ENCODE results near the gene NXPH3.

Gene NXPH3

DNA sequence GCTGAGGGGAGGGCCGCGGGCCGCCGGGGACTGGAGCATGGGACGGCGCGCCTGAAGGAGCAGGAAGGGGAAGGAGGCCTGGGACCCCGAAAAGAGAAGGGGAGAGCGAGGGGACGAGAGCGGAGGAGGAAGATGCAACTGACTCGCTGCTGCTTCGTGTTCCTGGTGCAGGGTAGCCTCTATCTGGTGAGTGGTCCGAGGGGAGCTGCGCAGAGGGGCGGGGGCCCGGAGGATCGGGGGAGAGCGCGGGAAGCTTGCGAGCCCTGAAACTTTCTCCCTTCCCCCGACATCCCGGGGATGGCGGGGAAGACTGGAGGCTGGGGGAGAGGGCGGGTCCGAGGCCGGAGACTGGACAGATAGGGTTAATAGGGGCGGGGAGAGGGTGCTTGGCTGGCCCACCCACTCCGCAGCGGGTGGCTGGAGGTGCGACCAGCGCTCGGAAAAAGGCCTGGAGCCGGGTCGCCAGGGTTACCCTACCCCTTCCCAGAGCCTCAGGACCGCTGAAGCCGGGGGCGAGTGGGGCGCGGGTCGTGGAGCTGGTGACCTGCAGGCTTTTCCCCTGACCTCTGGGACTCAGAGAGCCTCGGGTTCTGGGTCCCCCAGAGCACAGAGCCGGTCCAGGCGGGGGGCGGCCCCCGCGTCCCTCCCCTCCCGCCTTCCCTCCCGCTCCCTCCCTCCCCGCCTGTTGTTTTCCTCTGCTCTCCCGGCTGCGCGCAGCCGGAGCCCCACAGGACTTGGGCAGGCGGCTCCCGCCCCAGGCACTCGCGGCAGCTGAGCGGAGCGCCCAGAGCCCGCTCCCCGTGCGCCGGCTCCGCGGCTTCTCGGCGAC, 631 bp downstream of the NXPH3 start:
- FAIRE-seq = no peak

DNA sequence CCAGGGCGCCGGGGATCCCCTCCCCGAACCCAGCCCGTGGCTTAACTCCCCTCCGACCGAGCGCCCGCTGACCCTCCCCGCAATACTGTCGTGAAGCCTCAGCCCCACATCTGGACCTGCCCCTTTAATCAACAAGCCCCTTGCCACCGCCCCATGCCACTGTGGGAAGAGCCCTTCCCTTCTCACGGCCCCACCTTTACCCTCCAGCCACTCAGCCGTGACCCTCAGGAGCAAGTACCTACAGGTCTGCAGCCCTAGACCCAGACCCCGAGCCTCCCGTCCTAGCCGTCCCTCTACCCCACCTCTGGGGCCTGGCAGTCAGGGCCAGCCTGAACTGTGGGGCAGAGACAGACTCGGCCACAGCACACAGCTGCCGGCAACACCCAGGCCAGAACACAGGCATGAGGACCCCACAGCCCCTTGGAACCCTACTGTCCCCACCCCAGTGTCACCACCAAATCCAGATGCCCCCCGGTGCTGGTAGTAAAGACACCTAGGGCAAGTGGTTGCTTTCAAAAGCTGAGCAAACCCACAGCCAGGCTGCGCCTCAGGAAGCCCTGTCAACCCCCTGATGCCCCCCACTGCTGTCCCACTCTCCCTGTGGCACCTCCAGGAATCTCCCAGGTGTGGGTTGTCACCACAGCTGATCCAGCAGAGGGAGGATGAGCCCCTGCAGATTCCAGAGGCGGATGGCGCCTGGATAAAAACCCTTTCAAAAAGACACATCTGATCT, 1.4 kb downstream of the NXPH3 start:
- FAIRE-seq = no peak

DNA sequence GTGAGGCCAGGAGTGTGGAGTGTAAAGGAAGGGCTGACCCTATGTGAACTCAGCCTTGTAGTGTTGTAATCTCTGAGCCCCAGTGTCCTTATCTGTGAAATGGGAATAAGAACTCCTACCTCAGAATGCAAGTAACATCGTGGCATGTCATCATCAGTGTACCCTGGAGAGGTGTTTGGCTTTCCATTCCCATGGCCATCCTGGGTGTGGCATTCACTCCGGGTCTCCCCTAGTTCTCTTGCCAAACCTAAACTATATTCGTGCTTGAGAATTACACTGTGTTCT, 1.9 kb downstream of the NXPH3 start:
- no peak for FAIRE-seq

DNA sequence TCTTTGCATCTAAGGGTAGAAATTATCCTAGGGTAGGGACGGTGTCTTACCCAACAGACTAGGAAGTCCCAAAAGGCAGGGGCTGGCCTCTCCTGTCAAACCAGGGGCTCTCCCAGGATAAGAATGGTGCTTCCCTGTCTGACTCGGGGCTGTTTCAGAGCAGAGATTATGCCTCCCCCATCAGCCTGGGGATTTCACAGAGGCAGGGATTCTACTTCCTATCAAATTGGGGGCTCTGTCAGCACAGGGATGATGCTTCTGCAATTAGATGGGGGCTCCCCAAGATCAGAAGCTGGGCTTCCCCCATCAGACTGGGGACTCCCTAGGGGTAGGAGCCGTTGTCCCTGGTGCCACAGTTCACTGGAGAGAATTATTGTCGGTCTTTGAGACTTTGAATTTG, 2.3 kb downstream of the NXPH3 start:
- FAIRE-seq = no peak

DNA sequence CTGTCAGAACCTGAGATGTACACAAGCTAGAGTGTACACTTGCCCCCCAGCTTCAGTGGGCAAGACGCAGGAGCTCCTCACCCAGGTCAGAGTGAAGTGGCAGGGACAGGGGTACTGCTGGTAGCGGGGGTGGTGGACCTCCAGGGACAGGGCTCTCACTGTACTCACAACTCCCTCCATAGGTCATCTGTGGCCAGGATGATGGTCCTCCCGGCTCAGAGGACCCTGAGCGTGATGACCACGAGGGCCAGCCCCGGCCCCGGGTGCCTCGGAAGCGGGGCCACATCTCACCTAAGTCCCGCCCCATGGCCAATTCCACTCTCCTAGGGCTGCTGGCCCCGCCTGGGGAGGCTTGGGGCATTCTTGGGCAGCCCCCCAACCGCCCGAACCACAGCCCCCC, 2.7 kb downstream of the NXPH3 start:
- no peak for FAIRE-seq

DNA sequence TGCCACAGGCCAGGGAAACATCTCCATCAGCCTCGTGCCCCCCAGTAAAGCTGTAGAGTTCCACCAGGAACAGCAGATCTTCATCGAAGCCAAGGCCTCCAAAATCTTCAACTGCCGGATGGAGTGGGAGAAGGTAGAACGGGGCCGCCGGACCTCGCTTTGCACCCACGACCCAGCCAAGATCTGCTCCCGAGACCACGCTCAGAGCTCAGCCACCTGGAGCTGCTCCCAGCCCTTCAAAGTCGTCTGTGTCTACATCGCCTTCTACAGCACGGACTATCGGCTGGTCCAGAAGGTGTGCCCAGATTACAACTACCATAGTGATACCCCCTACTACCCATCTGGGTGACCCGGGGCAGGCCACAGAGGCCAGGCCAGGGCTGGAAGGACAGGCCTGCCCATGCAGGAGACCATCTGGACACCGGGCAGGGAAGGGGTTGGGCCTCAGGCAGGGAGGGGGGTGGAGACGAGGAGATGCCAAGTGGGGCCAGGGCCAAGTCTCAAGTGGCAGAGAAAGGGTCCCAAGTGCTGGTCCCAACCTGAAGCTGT, 3.4 kb downstream of the NXPH3 start:
- no peak for FAIRE-seq

- FAIRE-seq = no peak
Observed at GRCh38 chr17:49579522-49579921, 3.9 kb downstream of the NXPH3 start.

DNA sequence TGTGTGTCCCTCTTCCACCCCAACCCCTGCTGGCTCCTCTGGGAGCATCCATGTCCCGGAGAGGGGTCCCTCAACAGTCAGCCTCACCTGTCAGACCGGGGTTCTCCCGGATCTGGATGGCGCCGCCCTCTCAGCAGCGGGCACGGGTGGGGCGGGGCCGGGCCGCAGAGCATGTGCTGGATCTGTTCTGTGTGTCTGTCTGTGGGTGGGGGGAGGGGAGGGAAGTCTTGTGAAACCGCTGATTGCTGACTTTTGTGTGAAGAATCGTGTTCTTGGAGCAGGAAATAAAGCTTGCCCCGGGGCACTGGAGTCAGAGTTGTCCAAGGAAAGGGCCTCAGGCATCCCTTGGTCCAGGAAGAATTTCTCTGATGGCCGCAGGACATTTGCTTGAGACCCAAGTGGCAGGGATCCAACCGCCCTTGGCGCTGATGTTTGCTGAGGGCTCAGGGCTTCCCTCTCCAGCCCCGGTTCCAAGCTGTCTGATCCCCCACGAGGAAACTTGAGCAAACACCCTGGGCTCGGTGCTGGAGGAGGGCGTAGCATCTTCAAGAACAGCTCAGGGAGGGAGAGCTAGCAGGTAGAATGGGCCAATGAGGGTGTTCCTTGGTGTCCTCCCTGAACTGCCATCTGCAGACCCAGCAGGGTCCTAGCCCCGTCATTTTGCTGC, 4.5 kb downstream of the NXPH3 start:
- no peak for FAIRE-seq

DNA sequence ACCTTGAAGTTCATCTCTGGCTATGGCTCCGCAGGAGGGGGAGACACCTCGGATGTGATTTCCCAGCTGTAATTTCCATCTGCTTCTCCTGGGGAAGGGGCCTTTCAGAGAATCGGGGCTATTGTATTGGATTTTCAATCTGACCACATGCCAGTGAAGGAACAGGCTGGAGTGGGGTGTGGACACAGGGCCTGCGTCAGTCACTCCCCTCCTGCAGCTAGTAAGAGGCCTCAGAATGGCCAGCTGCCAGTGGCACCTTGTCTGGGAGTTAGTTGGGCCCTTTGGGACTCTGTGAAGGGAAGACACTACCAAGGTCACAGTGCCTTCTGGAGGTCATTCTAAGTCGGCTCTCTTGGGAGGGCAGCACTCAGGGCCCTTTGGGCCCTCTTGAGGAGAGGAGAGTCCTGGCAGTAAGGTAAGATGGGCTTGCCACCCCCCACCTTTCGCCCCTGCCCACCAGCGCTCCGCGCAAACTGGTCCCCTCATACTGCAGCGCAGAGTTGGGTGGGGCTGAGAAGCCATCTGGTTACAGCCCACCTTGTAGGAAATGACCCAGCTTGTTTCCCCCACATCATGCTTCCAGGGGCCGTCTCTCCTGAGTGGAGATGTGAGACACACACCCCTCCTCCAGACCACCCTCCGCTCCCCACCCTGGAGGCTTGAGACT, 5.4 kb downstream of the NXPH3 start:
- no peak for FAIRE-seq

DNA sequence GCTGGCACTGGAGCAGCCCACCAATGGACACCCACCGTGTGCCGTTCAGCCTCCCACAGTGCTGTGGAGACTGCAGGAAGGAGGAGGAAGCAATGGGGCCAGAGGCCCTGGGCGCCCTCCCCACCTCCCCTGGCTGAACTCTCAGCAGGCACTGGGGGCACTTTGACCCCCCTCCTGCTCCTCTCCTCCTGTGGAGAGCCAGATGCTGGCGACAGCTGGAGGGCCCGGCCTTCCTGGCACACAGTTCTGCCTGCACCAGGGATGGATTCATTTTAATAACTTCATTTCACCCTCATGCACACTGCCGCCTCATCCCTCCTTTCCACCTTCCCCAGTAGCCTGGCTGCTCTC, 6.0 kb downstream of the NXPH3 start:
- FAIRE-seq = no peak

GRCh38 chr17:49582055-49582722, 6.5 kb downstream of the NXPH3 start:
- FAIRE-seq = no peak

DNA sequence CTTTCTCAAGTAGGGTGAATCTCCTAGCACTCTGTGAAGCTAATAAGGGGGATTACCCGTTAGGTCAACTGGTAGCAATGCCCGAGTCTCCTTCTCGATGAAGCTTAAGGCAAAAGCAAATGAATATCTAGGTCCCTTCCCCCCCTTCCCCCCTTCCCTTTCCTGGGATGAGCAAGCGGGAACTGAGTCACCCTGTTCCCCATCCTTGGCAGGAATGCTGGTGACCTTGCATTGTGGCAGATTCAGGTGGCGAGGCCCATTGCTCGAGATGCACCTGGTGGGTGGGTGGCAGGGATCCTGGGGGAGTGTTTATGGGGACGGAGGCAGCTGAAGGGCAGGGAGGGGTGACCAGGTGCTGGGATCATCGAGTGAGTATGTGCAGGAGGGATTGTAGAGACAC, 7.1 kb downstream of the NXPH3 start:
- no peak for FAIRE-seq

GRCh38 chr17:49583226-49583625, 7.6 kb downstream of the NXPH3 start:
- FAIRE-seq = no peak

GRCh38 chr17:49583889-49584288, 8.2 kb downstream of the NXPH3 start:
- no peak for FAIRE-seq

DNA sequence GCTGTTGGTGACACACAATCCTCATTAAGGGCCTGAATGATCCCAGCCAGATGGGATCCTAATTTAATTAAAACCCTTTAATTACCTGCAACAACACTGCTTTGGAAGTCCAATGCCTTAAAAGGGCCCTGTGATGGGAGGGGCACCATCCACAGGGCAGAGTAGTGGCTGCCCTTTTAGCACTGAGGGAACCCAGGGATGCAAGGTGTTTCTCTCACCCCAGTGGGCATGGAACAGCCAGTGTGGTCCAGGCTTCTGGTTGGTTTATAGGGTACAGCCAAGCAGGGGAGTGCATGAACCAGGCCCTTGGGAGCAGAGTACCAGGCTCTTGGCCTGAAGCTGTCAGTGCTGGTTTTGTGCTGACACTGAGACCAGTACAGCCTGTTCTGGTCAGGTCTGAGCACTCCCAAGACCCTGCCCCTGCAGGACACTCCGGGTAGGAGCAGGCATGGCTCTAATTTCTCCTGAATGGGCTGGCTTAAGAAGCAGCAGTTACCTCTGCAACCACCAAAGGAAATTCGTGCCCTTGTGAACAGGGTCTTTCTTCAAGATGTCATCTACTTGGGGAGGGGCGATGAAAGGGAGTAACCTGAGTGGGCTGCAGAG, 9.9 kb downstream of the NXPH3 start:
- no peak for FAIRE-seq

GRCh38 chr17:49587366-49588073, 11.8 kb downstream of the NXPH3 start:
- FAIRE-seq = no peak

GRCh38 chr17:49588312-49588711, 12.6 kb downstream of the NXPH3 start:
- no peak for FAIRE-seq

DNA sequence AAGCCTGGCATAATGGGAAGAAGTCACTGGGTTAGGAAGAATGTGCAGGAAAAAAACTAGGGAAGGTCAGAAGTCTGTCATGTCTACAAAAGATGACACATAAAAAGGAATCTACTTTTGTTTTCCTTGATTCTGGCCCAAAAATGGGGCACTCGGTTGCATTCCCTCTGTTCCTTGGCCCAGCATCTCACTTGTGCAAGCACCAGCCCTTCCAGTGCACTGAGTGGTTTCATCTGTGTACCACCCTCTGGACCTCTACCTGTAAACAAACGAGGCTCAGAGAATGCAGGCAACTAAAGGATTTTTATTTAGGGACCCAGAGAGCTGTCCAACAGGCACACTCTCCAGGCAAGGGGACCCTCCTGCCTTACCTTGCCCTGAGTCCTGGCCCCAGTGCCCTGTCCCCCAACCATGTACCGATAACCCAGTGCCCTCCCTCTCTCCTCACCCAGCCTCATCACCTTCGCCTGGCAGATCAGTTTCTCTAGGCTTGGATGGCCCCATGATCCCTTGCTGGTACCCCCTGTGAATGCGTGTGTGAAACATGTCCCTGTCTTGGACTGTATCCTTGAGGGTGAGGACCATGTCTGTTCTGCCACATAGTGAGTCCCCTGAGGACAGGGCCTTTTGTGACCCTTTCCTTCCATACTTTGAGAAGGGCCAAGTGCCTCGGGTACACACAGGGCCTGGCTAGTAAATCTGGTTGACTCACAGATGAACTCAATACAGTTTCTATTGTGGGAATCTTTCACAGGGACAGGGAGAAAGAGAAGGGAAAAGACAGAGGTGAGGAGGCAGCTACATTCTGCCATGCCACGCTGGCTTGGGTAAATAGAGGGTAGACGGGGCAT, 13.3 kb downstream of the NXPH3 start:
- FAIRE-seq = no peak

GRCh38 chr17:49589577-49589927, 13.9 kb downstream of the NXPH3 start:
- no peak for FAIRE-seq

- no peak for FAIRE-seq
Observed at GRCh38 chr17:49590874-49591273, 15.2 kb downstream of the NXPH3 start.

- no peak for FAIRE-seq
Observed at GRCh38 chr17:49592263-49592662, 16.6 kb downstream of the NXPH3 start.

All from colon (tissue), 2 donors.